Prostate gland (tissue), 2 donors: ENCODE data around the gene KLHL36.

ENCODE experiments used
- CTCF ChIP-seq, 4 experiments: fragments of 200-600 bp in 2 of 4; fragments of 450-650 bp in 2 of 4; sonication (generic) in 2 of 4; IDR thresholded peaks; 1 replicate in 3 of 4; 2 replicates in 1 of 4; pipeline ENCODE4 v1.5.1; 2016 to 2019; ENCODE audit warnings: antibody characterized with exemption in 4 of 4, mild to moderate bottlenecking in 2 of 4, moderate library complexity in 2 of 4
- POLR2AphosphoS5 ChIP-seq: sonication (generic); formaldehyde crosslinking; IDR thresholded peaks from one replicate; pipeline ENCODE4 v1.6.1; 2017; ENCODE audit warnings: antibody characterized with exemption

- TF ChIP-seq CTCF (IDR thresholded peaks at IDR 0.05) (no peak), POLR2AphosphoS5 (no peak)
These were observed 41.2 kb upstream of the KLHL36 start for GRCh38 chr16:84607061-84607460.
